ENCODE data around the gene FCGR3B.
"Not testable (repeated sequence)": the region's sequence is repeated elsewhere in the genome, so short reads cannot be mapped to it uniquely, and the experiment has no call there.

FCGR3B gene

DNA sequence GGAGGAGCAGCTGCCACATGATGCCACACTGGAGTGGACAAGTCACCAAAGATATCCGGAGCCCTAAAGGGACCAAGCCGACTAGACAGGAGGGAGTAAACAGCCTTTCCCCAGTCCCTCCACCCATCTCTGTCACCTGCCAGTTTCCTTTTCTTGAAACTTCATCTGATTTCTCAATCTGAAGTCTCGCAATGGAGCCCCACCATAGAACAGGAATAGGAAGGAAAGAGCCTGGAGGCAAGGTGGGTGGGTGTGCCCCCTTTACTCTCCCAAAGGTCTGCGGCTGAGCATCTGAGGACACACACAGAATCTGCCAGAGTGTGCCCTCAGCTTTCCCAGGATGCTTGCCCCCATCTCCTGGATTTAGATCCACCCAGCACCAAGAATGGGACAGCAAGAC lies at the start of gene FCGR3B:
TSS of gene FCGR3B (minus strand) at position 101 of the 400 bp plus-strand sequence. CDS start at position 19, 82 bp downstream.
- DNase-seq (ENCODE audit: low read depth in 2 of 2), result no peak

DNA sequence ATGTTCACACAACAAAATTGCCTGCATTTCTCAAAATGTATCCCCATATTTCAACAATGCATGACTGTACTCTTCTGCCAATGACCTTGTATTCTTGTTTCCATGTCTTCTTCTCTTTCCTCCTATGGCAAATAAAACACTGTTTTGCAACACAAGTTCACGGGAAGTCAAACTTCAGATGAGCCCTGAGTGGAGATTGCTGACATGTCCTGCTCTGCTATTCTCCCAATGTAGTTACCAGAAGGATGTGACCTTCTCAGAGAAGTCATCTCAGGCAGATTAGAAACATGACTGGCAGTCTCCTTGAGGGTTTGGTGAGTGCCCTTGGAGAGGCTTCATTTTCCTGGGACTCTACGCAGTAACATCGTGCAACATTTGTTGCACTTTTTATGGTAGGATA lies 47.5 kb upstream of the FCGR3B start:
- DNase-seq (ENCODE audit: low read depth in 2 of 2), result no peak

DNA sequence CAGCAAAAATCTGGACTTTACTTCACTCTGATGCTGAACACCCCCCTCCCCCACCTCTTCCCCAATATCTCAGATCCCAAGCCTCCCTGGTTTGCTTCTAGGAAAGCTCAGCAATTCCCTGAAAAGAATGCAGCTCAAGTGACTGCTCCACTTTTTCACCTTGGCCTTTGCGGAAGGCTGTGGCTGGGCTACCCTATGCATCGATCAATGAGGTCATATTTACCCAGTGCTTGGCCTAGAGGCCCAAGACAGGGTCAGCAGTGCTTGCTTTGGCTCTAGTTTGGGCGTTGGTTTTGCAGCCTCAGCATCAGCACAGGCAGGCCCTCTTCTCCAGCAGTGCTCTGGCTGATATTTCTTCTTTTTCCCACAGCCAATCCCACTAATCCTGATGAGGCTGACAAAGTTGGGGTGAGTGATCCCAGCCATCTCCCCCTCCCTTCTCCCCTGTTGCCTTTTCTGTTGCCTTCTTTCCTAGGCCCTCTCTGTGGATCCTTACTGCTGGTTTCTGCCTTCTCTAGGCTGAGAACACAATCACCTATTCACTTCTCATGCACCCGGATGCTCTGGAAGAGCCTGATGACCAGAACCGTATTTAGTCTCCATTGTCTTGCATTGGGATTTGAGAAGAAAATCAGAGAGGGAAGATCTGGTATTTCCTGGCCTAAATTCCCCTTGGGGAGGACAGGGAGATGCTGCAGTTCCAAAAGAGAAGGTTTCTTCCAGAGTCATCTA lies 46.1 kb upstream of the FCGR3B start:
- no peak for DNase-seq (ENCODE audit: low read depth in 2 of 2)

DNA sequence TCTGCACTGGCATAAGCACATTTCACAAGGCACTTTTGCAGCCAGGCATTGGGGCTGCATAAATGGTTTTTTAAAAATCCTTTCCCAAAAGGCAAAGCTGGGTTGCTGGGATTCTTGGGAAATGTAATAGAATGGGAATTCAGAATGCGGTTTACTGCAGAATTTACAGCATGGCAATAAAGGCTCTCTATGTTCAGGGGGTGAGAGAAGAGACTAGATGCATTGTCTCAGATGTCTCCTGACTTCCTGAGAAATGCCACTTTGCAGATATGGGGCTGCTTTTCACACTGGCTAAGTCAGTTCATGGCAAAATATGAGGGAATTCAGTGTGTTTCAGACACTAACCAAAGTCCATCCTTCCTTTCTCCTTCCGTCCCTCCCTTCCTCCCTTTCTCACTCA lies 45.5 kb upstream of the FCGR3B start:
- DNase-seq (ENCODE audit: low read depth in 2 of 2), result no peak

DNA sequence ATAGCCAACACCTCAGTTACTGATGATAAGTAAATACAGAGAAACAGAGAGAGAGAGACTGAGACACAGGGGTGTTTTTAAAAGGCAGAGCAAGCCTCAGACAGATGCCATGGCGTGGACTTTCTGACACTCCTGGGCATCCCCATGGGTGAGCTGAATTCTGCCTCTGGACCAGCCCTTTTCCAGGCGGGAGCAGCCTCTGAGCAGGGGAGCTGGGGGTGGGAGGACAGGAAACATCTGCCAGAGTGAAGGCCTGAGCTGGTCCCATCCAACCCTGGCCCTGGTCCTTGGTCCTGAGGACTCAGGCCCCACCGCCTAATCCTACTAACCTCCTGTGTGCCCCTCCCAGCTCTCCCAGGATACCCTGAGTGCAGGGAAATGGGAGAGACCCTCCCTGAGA lies 43.9 kb upstream of the FCGR3B start:
- DNase-seq (ENCODE audit: low read depth in 2 of 2), result not testable (repeated sequence)

DNA sequence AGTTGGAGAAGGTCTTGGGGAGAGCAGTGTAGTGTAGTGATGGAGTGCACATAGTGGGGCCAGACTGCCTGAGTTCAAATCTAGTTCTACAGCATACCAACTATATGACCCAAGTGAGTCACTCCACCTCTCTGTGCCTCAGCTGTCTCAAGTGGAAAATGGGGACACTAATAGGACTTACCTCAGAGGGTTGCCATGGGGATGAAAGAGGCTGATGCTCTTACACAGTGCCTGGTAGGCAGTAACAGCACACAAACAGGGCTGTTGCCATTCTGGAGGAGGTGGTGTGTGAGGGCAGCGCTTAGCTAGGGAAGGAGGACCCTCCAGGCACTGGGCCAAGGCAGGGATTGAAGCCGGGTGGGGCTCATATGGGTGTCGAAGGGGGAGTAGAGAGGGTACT lies 43.5 kb upstream of the FCGR3B start:
- not testable (repeated sequence) for DNase-seq (ENCODE audit: low read depth in 2 of 2)

DNA sequence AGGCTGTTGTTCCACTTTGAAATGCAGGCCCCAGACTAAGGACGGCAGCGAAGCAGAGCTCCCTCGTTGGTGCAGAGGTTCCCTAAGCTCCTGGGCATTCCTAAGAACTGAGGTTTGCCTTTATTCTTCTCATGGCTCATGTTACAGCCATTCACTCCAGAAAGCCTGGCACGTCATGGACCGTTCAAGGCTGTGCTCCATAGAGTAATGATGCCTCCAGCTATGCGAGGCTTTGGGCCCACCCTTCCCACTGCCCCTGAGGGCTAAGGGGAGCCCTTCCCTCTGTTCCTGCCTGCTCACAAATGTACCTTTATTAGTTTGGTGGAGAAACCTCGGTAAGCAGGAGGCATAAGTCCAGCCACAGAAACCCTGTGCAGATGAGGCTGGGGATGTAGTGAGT lies 42.5 kb upstream of the FCGR3B start:
- DNase-seq (ENCODE audit: low read depth in 2 of 2), result not testable (repeated sequence)

DNA sequence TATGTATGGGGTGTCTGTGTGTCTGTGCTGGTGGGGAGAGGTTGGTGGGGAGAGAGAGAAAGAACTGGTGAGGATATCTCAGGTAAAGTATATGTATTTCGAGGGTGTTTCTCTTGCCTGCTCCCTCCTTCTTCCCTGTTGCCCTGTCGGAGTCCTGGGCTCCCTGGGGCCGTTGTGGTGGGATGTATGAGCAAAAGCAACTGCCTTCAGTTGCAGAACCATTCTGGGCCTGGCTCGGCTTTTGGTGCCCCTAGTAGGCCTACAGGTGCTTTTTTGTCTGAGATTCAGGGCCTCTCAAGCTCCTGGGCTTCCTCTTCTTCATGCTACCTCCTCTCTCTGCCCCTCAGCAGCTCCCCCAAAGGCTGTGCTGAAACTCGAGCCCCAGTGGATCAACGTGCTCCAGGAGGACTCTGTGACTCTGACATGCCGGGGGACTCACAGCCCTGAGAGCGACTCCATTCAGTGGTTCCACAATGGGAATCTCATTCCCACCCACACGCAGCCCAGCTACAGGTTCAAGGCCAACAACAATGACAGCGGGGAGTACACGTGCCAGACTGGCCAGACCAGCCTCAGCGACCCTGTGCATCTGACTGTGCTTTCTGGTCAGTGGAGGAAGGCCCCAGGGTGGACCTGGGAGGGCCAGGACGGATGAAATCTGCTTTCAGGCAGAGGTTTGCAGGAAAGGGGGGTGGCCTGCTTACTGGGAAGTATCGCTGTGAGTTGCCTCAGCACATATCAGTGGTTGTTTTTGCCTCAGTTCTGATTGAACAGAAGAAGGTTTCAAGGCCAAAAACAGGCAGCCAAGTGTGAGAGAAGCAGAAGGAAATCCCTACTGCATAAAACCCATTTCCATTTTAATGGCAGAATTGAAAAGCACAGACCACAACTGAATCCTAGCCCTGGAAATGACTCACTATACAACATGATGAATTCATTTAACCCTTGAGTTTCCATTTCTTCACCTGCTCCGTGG lies 40.4 kb upstream of the FCGR3B start:
- DNase-seq (ENCODE audit: low read depth in 2 of 2), result not testable (repeated sequence)

DNA sequence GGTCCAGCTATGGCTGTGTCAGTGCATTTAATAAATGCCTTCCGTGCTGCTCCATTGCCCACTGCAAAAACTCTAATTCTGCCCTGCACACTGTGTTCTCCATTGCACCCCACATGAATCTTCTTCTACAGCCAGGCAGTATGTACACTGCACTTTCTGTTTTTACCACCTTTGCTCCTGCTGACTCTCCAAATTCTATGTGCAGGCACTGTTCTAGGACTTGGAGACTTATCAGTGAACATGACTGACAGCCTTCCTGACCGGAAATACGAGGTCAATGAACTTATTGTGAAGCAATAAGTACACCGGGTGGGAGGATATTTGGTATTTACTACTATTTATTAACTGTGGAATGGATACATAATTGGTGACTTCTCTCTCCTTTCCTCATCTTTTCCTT lies 33.7 kb upstream of the FCGR3B start:
- not testable (repeated sequence) for DNase-seq (ENCODE audit: low read depth in 2 of 2)

DNA sequence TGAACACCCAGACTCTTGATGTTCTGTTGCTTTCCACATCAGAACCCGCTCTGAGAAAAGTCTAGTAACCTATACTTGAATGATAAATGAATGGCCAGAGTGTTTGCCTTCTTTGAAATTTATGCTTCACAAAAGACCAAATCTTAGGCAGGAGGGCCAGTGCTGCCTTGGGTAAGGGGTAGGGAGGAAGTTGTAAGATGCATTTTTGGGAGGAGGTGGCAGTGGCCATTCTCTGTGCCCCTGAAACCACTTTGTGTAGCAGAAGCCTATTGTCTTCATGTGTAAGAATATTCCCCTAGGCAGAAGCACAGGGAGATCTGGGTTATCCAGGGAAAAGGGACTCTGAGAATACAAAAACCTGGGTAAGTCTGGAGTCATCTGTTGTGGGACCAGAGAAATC lies 32.6 kb upstream of the FCGR3B start:
- DNase-seq (ENCODE audit: low read depth in 2 of 2), result not testable (repeated sequence)

DNA sequence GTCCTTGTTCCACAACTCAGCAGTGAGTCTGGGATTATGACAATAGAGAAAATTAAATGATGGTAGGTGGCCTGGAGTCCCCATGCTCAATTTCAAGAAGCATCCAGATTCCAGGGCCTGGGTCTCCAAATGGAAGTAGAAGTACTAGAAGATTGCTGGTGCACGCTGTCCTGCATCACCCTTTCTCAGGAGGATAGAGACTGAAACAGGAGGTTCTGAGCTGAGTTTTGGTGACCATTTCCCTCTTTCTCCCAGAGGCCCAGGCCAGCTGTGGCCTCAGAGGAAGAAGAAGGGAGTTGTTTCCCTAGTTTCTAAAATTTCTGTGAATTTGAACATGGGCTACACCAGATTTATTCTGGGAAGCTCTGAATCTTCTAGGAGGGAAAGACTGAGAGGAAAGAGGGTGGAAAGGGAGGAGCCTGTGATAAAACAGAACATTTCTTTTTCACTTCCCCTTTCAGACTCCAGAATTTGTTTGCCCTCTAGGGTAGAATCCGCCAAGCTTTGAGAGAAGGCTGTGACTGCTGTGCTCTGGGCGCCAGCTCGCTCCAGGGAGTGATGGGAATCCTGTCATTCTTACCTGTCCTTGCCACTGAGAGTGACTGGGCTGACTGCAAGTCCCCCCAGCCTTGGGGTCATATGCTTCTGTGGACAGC lies 31.8 kb upstream of the FCGR3B start, which contains the start of gene FCGR2B:
TSS of gene FCGR2B (plus strand) at position 460 of the 656 bp plus-strand sequence. CDS start at position 559, 99 bp downstream.
- DNase-seq (ENCODE audit: low read depth in 2 of 2), result not testable (repeated sequence)

DNA sequence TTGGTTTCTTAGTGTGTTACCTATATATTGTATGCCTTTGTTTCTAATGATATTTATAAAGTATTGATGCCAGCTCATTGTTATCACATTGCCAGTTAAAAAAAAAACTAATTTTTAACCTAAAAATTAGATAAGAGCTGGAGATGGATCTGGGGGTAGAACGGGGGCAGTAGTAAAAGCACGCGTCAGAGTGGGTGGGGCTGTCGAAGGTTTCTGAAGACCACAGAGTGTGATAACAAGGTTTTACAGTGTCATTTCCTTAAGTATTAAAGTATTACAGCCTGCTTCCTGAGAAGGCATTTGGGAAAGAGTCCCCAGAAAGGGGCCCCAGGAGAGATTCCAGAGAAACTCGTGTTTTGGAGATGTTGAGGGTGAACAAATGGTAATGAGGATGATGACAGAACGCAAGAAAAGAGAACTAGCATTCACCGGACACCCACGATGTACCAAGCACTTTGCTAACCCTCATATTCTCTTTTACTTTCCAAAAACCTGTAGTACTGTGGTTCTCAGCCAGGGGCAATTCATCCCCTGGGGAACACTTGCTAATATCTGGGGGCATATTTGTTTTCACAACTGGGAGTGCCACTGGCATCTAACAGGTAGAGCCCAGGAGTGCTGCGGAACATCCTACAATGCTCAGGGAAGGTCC lies 30.8 kb upstream of the FCGR3B start:
- DNase-seq (ENCODE audit: low read depth in 2 of 2), result not testable (repeated sequence)

DNA sequence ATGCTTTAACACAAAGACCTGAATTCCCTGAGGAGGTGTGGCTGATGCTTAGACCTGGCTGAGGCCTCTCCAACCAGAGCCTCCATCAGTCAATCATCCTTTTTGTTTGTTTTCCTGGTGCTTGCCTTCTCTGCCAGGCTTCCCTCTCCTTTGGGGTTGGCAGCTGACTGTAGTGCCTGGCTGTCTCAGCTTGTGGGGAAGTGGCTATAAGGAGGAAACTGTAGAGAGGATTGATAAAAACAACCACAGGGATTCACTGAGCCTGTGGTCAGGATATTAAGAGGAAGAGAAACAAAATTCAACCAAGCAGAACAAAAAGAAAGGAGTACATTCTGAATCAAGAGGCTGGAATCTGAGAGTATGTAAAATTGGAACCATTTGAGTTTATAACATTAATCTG lies 27.5 kb upstream of the FCGR3B start:
- DNase-seq (ENCODE audit: low read depth in 2 of 2), result not testable (repeated sequence)

DNA sequence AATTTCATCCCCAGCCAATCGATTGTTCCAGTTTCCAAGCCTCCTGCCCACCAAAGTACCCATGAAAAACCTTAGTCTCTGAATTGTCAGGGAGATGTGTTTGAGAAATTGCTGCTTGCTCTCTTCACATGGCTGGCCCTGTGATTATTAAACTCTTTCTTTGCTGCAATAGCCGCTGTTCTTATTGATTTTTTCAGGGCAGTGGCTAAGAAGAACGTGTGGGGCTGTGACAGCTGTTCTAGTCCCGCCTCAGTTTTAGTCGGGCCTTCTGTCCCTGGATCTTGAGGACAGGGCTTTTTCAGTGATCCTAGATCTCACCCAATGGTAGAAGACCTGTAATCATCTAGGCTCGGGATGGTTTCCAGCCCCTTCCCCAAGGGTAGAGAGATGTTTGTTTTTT lies 23.0 kb upstream of the FCGR3B start:
- DNase-seq (ENCODE audit: low read depth in 2 of 2), result not testable (repeated sequence)

DNA sequence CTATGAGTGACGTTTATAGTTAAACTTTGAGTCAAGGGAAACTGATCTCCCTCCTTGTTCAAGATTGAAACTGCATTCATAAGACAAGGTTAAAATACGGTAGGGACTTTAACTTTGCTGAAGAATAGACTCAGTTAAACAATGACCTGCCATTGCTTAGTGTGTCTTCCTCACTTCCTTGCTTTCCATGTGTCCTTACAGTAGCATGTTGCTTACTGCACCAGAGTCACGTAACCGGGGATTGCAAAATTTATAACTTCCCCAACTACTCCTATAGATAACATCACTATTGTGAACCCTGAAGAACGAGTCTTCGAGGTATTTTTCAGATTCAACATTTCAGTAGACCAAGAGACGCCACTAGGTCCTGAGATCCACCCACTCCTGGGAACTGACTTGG lies 22.6 kb upstream of the FCGR3B start:
- DNase-seq (ENCODE audit: low read depth in 2 of 2), result not testable (repeated sequence)

DNA sequence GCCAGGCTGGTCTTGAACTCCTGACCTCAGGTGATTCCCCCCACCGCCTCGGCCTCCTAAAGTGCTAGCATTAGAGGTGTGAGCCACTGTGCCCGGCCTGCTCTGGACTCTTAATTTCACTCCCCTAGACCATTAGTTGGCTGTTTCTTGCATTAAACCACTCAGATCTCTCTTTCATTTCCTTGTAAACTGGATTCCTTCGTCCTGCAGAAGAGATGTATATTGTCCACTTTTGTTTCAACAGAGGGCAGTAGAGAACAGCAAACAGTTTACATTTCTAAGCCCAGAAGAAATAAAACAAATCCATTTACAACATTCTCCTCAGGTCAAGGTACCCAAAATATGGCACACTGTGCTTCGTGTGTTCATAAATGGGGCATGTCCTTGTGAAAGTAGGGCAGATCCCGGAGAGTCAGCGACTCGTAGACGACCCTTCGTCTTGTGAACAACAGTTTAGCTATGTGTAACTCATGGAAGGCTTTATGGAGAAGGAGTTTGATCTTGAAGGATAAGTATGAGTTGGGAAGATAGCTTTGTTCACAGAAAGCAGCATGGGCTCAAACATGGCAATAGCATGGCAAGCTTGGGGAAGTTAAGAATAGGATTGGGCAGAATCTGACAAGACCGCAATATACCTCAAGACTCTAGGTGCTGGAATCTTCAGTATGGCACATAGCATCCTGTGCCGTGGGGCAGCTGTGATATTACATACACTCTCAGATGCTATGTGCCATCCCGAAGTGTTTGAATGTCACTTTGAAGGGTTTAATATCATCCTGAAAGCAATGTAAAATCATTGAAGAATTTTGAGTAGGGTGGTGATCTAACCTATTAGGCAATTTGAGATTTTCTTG lies 16.8 kb upstream of the FCGR3B start:
- DNase-seq (ENCODE audit: low read depth in 2 of 2), result not testable (repeated sequence)

DNA sequence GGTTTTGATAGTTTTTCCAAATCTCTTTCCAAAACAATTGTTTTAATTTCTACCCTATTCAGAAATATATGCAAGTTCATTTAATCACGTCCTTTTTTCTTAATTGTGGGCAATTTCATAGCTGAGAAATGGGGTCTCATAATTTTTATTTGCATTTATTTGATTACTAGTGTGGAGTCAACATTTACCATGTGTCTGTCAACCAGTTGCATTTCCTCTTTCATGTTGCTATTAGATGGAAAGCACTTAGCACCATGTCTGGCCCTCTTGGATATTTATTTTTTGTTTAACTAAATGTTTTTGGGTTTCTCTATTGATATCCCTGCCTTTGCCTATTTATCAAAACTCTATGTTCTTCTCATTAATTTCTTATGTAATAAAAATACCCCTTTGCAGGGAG lies 13.9 kb upstream of the FCGR3B start:
- not testable (repeated sequence) for DNase-seq (ENCODE audit: low read depth in 2 of 2)

DNA sequence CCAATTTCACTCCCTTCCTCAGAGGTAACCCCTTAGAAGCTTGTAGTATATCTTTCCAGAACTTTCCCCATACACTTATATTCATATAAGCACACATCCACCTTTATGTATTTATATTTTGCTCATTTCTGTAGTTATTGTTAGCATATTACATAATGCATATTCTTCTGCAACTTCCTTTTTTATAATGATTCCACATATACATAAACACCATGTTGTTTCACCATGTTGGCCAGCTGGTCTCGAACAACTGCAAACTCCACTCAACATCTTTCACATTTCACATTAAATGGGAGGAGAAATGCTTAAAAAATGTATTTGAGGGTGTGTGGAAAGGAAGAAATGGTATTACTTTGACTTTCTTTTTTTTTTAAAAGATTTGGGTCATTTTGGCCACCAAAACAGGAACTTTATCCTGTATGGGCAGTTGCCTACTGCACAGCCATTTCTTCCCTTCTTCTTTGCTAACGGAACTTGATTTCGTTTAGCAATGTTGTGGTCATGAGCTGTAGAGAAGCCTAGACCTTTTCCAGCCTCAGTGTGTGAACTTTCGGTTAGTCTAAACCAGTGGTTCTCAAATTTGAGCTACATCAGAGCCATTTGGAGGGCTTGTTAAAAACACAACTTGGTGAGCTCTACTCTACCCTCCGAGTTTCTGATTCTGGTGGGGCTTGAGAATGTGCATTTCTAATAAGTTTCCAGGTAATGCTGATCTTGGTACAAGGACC lies 12.7 kb upstream of the FCGR3B start:
- not testable (repeated sequence) for DNase-seq (ENCODE audit: low read depth in 2 of 2)

DNA sequence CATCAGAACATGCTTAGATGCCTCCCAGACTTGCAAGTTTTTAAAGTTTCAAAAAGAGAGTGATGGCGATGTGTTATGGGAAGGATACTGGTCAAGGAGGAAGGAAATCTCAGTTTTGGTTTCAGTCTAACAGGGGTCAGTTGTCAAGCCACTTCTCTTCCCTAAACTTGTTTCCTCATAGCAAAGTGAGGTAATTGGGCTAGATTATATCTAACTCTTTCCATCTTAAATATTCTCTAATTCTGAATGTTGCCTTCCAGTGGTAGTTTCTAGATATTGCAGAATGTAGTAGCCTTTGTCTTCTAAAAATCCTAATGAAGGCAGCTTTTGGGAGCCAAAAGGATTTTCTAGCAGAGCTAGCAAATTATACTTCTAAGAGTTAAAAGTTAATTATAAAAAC lies 11.7 kb upstream of the FCGR3B start:
- not testable (repeated sequence) for DNase-seq (ENCODE audit: low read depth in 2 of 2)

DNA sequence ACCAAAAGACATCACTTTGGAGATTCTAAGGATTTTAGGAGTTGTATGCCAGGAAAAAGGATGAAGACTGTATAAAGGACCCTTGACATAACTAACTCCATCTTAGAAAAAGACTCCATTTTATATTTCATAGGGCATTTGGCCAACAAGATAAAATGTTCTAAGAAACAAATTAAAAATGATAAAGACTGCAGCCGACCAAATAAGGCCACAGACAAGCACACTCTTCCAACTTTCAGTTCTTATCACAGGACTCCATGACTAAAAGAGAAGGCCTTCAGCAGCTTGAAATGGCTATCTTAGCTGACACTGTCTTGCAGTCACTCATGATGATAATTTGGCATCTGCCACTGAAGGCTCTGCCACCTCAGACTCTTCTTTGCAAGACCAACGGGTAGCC lies 8.2 kb upstream of the FCGR3B start:
- DNase-seq (ENCODE audit: low read depth in 2 of 2), result not testable (repeated sequence)

Measured in stimulated activated CD8-positive, alpha-beta memory T cell treated with anti-CD3 and anti-CD28 coated beads, Interleukin-15, amount 100 ng/mL, for 4 hours (primary cell).